T-helper 2 cell treated with Interferon-gamma antibody and Interleukin-4, amounts not matched to agents 5 μg/mL and 100 μg/mL, for 36 hours (primary cell): ENCODE measurements around the gene LRMDA.
"Not testable (repeated sequence)": the region's sequence is repeated elsewhere in the genome, so short reads cannot be mapped to it uniquely, and the experiment has no call there.

Experiments used
- DNase-seq: peaks from one replicate; pipeline ENCODE4 v3.0.0; 2021; ENCODE audit warnings: low spot score
- H3K27ac Mint-ChIP-seq: one replicate; pipeline ENCODE4 v1.8.0; 2021; ENCODE audit warnings: mild to moderate bottlenecking, mixed read lengths
- H3K27me3 Mint-ChIP-seq: one replicate; pipeline ENCODE4 v1.8.0; 2021; ENCODE audit warnings: low read depth, mixed read lengths
- H3K36me3 Mint-ChIP-seq: one replicate; pipeline ENCODE4 v1.8.0; 2021; ENCODE audit warnings: low read depth, mixed read lengths
- H3K4me1 Mint-ChIP-seq: one replicate; pipeline ENCODE4 v1.8.0; 2021; ENCODE audit warnings: low read depth, mixed read lengths
- H3K4me3 Mint-ChIP-seq: one replicate; pipeline ENCODE4 v1.8.0; 2022; ENCODE audit warnings: mild to moderate bottlenecking, moderate library complexity, mixed read lengths
- H3K9me3 Mint-ChIP-seq: one replicate; pipeline ENCODE4 v1.8.0; 2021; ENCODE audit warnings: mixed read lengths

The LRMDA gene

DNA sequence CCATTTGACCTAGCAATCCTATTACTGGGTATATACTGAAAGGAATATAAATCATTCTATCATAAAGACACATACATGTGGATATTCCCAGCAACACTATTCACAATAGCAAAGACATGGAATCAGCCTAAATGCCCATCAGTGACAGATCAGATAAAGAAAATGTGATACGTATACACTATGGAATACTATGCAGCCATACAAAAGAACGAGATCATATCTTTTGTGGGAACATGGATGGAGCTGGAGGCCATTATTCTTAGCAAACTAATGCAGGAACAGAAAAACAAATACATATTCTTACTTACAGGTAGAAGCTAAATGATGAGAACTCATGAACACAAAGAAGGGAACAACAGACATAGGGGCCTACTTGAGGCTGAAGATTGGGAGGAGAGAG is 629.6 kb downstream of the LRMDA start:
- peaks cover 12% of the 10 kb centered on the region for H3K9me3 Mint-ChIP-seq
- DNase-seq, H3K4me3 Mint-ChIP-seq, H3K36me3 Mint-ChIP-seq, H3K27ac Mint-ChIP-seq, H3K4me1 Mint-ChIP-seq, H3K27me3 Mint-ChIP-seq: not testable (repeated sequence)

DNA sequence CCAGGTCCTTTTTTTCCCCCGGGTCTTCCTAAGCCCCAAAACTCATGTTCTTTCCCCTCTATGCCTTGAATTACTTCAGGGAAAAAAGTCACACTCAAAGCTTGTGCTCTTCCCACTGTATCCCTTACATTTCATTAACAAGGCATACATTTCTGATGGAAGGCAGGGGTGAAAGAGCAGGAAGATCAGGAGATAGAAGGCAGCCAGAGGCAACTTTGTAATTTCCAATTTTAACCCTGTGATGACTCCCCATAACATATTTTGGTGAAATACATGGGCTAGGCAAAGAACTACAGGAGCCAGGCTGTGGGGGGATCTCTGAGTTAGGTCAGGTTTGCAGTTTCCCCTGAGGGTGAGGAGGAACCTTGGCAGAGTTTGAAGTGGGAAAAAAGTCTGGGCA is 635.0 kb downstream of the LRMDA start:
- no peaks in the 10 kb centered on the region for H3K9me3 Mint-ChIP-seq
- no peaks in the 10 kb centered on the region for H3K27me3 Mint-ChIP-seq
- DNase-seq, result no peak
- no peak overlapping the region for H3K4me3 Mint-ChIP-seq
- H3K4me1 Mint-ChIP-seq, result no peaks in the 10 kb centered on the region
- H3K36me3 Mint-ChIP-seq, result no peaks in the 10 kb centered on the region
- H3K27ac Mint-ChIP-seq, result no peak overlapping the region

DNA sequence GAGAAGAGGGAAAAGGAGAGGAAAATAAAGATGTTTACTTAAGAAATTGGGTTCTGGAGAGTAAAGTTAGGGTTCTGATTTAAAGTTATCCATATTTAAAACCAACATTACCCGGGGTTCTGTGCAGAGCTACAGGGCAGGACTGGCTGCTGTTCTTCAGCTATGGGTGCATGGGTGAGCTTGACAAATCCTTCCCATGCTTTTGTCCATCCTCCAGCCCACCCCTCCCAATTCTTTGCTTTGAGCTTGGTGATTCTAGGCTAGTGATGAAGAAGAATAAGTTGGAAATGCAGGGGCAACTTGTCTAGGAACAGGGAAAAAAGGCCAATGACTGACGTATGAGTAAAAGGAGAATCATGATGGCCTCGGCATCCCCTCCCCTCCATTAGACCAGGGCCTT is 636.0 kb downstream of the LRMDA start:
- no peaks in the 10 kb centered on the region for H3K4me1 Mint-ChIP-seq
- H3K9me3 Mint-ChIP-seq, result no peaks in the 10 kb centered on the region
- no peak overlapping the region for H3K27ac Mint-ChIP-seq
- H3K4me3 Mint-ChIP-seq, result no peak overlapping the region
- H3K27me3 Mint-ChIP-seq, result no peaks in the 10 kb centered on the region
- no peaks in the 10 kb centered on the region for H3K36me3 Mint-ChIP-seq
- no peak for DNase-seq

DNA sequence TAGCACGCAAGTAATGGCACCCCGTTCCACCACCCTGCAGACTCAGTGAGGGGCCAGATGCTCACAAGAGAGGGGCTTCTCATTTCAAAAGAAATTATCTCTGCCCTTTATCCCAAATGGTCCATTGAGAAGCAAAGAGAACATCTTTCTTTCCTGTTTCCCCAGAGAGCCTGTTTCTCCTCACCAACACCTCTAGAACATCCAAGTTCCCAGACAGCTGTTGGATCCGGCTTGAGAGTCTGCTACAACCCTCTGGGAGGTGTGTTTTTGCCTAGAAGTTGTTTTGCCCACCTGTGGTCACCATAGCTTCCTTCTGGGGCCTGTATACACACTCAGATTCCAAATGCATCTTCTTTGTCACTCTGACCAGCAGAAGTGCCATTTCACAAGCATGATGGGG is 637.4 kb downstream of the LRMDA start:
- no peak overlapping the region for H3K27ac Mint-ChIP-seq
- H3K9me3 Mint-ChIP-seq, result no peaks in the 10 kb centered on the region

DNA sequence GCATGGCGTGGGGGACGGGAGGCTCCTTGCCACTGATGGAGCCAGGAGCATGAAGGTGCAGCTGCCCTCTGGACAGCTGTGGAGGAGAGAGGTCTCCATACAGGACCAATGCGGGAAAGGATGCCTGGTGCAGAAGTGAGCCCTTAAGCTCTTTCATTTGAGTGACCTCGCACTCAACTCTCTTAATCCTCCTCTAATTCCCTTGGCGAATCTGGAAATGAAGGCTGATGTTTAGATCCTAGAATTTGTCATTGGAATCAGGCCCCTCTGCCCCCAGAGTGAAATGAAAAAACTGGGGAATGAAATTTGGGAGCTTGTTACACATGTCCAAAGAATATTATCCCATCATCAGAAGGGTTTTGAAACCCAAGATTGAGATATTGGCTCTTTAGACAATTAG is 639.5 kb downstream of the LRMDA start:
- H3K27me3 Mint-ChIP-seq, result no peaks in the 10 kb centered on the region
- H3K4me1 Mint-ChIP-seq, result no peaks in the 10 kb centered on the region
- no peaks in the 10 kb centered on the region for H3K36me3 Mint-ChIP-seq
- no peaks in the 10 kb centered on the region for H3K9me3 Mint-ChIP-seq
- no peak overlapping the region for H3K4me3 Mint-ChIP-seq
- H3K27ac Mint-ChIP-seq, result no peak overlapping the region
- no peak for DNase-seq

More for the DNA sequence above, 637.4 kb downstream of the LRMDA start:
- DNase-seq, result no peak
- H3K4me3 Mint-ChIP-seq, result no peak overlapping the region
- H3K36me3 Mint-ChIP-seq, result no peaks in the 10 kb centered on the region
- H3K27me3 Mint-ChIP-seq, result no peaks in the 10 kb centered on the region
- H3K4me1 Mint-ChIP-seq, result no peaks in the 10 kb centered on the region

DNA sequence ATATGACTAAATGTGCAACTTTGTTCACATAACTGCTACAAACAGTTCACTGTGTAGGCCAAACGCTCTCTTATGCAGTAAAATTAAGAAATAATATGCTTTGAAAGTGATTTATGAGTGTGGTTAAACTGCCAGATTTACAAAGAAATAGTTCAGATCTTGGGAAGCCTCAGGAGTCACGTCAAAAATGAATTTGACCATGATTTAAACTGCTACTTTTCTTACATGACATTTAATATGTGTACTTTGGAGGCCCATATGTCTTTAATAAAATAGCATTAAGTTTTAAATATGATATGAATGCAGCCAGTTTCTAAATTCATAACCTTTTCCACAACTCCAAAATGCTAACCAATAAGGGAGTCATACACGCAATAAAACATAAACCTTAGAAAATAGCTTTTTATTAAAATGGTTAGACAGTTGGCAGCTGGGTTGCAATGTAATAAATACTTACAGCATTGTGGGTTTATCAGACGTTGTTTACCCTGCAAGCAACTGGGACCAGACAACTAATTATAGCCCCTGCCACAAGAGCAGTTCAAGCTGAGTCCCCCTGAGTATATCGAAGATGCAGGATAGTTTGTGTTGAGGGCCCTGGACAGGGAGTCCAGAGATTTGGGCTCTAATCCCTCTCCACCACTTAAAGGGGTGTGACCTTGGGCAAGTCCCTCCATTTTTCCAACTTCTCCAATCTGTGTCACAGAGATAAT is 640.4 kb downstream of the LRMDA start:
- H3K4me3 Mint-ChIP-seq, result no peak overlapping the region
- no peaks in the 10 kb centered on the region for H3K4me1 Mint-ChIP-seq
- no peak for DNase-seq
- no peaks in the 10 kb centered on the region for H3K36me3 Mint-ChIP-seq
- H3K27me3 Mint-ChIP-seq, result no peaks in the 10 kb centered on the region
- H3K27ac Mint-ChIP-seq, result no peak overlapping the region
- H3K9me3 Mint-ChIP-seq, result peaks cover 3% of the 10 kb centered on the region

DNA sequence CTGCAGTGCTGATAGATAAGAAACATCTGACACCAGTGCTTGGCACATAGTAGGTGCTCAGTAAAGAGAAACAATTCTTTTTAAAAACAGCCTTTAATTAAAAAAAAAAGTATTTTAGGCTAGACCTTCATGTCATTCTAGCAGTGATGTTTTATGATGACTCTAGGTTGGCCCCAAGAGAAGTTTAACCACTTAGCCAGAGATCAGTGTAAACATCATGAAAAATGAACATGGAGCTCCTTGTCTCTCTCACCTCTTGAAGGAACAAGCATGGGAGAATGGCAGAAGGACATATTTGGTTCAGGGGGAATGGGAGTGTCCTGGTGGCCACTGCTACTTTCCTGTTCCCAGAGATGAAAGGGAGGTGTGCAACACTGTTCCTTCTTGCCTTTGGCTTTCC is 641.0 kb downstream of the LRMDA start:
- no peak for DNase-seq
- Mint-ChIP-seq H3K4me3 (no peak overlapping the region), H3K9me3 (peaks cover 3% of the 10 kb centered on the region), H3K27ac (no peak overlapping the region), H3K27me3 (no peaks in the 10 kb centered on the region), H3K36me3 (no peaks in the 10 kb centered on the region), H3K4me1 (no peaks in the 10 kb centered on the region)

DNA sequence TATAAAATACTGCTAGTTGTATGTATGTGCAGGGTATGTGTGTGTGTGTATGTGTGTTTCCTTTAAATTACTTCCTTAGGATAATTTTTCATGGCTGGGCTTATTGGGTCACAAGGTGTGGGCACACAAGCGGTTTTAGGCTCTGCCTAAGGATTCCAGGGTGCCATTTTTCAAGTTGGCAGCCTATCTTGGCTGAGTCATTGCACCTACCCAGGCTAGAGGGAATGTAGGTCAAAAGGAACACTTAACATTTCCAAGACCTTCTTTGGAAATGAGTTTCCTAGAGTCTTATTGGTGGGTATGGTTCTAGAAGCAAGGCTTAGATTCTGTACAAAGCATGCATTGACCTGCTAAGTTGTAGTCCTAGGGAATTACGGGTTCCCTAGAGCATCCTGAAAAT is 642.1 kb downstream of the LRMDA start:
- Mint-ChIP-seq H3K4me3 (no peak overlapping the region), H3K4me1 (no peaks in the 10 kb centered on the region), H3K27me3 (no peaks in the 10 kb centered on the region), H3K36me3 (no peaks in the 10 kb centered on the region), H3K9me3 (peaks cover 3% of the 10 kb centered on the region), H3K27ac (no peak overlapping the region)
- DNase-seq, result no peak

DNA sequence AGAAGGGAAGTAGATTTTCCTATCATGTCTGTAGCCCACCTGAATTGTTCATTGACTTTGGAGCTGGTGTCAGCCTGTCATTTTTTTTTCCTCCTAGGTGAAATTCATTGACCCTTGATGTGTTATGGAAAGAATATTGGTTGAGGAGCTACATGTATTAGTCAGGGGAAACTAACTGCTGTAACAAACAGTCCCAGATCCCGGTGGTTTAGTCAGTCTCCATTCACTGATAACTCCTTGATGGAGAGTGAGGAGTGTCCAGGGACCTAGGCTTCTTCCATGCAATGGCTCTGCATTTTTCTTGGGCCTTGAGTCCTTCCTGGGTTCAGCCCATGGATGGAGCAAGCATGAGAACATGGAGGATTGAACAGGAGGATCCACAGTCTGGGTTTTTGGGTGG is 643.2 kb downstream of the LRMDA start:
- no peak overlapping the region for H3K4me3 Mint-ChIP-seq
- no peaks in the 10 kb centered on the region for H3K36me3 Mint-ChIP-seq

DNA sequence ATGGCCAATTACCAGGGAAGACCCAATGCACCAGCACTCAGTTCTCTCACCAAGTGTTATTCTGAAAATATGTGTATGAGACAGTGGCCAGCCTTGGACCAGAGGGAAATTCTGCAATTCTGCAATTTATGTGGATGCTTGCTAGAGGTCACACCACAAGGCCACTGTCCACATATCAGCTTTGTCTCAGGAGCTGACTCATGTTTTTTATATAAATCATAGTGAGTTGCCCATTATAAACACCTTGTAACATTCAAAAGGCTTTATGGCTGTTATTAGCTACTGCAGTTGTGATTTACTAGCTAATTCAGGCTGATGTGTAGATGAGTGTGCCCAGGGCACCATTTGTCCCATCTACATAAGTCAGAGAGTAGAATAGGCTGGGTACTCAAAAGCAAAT is 649.0 kb downstream of the LRMDA start:
- no peaks in the 10 kb centered on the region for H3K4me1 Mint-ChIP-seq
- H3K4me3 Mint-ChIP-seq, result no peak overlapping the region
- no peak for DNase-seq
- H3K36me3 Mint-ChIP-seq, result no peaks in the 10 kb centered on the region
- H3K27ac Mint-ChIP-seq, result no peak overlapping the region
- no peaks in the 10 kb centered on the region for H3K27me3 Mint-ChIP-seq
- H3K9me3 Mint-ChIP-seq, result peaks cover 3% of the 10 kb centered on the region

More for the DNA sequence above, 643.2 kb downstream of the LRMDA start:
- Mint-ChIP-seq H3K27me3 (no peaks in the 10 kb centered on the region), H3K27ac (no peak overlapping the region), H3K4me1 (no peaks in the 10 kb centered on the region), H3K9me3 (peaks cover 3% of the 10 kb centered on the region)
- DNase-seq, result no peak

DNA sequence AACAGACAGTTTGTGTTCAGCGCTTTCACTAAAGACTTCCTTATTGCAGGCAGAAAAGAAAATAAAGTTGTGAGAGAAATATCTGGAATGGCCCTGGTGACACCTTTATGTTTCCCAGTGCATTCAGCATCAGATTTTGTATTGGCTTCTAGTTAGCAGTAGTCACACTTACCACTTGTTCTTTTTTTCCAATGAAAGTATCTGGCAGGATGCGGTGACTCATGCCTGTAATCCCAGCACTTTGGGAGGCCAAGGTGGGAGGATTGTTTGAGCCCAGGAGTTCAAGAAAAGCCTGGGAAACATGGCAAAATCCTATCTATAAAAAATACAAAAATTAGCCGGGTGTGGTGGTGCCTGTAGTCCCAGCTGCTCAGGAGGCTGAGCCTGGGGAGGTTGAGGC is 649.6 kb downstream of the LRMDA start:
- H3K9me3 Mint-ChIP-seq, result peaks cover 3% of the 10 kb centered on the region
- H3K4me3 Mint-ChIP-seq, result no peak overlapping the region
- H3K4me1 Mint-ChIP-seq, result no peaks in the 10 kb centered on the region
- H3K27ac Mint-ChIP-seq, result no peak overlapping the region
- no peak for DNase-seq
- no peaks in the 10 kb centered on the region for H3K27me3 Mint-ChIP-seq
- no peaks in the 10 kb centered on the region for H3K36me3 Mint-ChIP-seq

DNA sequence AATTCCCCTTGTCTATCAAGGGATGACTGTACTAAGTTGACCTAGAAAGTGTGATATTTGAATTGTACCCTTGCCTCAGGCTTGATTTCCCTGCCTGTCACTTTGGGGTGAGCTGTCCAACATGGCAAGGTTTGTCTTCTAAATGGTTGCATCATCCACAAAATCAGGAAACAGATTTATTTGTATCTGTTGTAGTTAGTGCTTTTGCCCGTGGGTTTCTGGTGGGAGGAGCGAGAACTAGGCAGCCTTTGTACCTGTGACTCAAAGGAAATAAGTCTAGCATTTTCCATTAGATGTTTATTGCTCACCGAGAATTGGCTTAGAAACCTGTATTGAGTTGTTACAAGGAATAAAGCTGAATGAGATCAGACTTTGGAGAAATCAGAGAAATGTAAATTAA is 650.8 kb downstream of the LRMDA start:
- Mint-ChIP-seq H3K27me3 (no peaks in the 10 kb centered on the region), H3K4me3 (no peak overlapping the region), H3K9me3 (no peaks in the 10 kb centered on the region), H3K36me3 (no peaks in the 10 kb centered on the region), H3K27ac (no peak overlapping the region), H3K4me1 (no peaks in the 10 kb centered on the region)
- DNase-seq, result no peak

DNA sequence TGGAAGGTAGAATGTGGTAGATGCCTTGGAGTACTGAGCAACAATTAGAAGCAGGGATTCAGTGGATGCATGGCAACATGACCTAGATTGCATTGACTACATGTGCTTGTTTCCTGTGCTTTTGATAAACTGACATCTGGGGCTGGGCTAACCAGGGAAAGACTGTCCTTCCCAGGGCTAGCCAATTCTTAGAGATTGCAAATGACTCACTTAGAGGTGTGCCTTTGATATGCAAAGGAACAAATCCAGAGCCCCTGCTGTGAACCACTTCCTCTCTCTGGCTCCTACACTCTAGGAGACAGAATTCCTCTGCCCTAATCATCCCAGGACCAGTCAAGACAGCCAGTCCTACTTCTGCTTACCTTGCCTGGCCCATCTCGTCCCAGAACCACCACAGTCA is 651.5 kb downstream of the LRMDA start:
- Mint-ChIP-seq H3K27ac (no peak overlapping the region), H3K4me3 (no peak overlapping the region), H3K36me3 (no peaks in the 10 kb centered on the region), H3K4me1 (no peaks in the 10 kb centered on the region), H3K9me3 (no peaks in the 10 kb centered on the region), H3K27me3 (no peaks in the 10 kb centered on the region)
- no peak for DNase-seq

DNA sequence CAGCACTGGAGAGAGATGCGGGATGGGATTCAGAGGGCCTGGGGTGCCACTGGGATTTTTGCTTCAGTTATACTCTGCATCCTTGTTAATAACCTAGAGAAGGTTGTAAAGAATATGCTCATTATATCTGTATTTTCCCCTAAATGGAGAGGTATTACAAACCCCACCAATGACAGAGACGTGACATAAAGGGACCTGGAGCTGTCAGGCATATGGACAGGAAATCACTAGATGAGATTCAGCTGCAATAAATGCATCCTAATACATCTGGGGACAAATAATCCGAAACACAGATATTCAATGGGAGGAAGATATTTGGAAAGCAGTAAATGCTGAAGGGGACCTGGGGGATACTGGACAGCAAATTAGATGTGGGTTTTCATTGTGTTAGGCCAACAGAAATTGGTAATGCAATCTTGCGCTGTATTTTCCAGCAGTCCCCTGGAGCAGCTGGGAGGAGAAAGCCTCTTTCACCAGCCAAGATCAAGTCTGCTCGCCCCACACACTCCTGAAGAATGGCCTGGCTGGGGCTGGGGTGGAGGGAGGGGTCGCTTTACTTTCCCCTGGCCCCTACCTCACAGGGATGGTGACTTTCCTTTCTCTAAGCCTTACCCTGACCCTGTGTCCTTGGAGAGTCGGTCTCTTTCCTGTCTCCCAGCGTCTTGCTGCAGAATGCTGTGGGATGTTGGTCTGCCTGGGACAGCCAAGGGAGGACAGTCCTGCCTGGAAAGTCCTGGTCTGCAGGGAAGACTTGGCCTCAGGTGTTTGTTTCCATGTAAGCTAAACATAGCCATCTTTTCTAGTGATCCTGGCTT is 653.8 kb downstream of the LRMDA start:
- H3K4me3 Mint-ChIP-seq, result no peak overlapping the region
- H3K27me3 Mint-ChIP-seq, result no peaks in the 10 kb centered on the region
- no peak overlapping the region for H3K27ac Mint-ChIP-seq
- H3K9me3 Mint-ChIP-seq, result no peaks in the 10 kb centered on the region
- no peak for DNase-seq
- no peaks in the 10 kb centered on the region for H3K4me1 Mint-ChIP-seq
- H3K36me3 Mint-ChIP-seq, result no peaks in the 10 kb centered on the region

DNA sequence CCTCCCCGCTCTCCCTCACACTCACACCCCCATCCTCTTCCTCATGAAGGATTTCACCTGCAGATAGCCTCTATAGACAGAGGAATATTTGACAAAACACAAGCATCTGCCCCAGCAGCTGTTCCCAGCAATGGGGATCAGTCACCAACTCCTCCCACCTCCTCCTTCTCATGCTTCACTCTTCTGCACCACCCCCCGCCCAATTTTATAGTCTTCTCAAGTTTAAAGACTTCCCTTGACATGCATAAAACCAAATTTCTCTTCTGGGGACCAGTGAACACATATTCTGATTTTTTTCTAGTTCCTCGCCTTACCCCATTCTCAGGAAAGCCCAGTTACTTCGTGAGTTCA is 654.4 kb downstream of the LRMDA start:
- Mint-ChIP-seq H3K27me3 (no peaks in the 10 kb centered on the region), H3K36me3 (no peaks in the 10 kb centered on the region), H3K9me3 (no peaks in the 10 kb centered on the region), H3K27ac (no peak overlapping the region), H3K4me1 (no peaks in the 10 kb centered on the region), H3K4me3 (no peak overlapping the region)
- no peak for DNase-seq
